GM10847 (cell line): ENCODE results near the gene AMZ1.

Experiments
- POLR2A ChIP-seq: IDR thresholded peaks from 2 replicates; pipeline ENCODE4 v1.6.1; 2011; ENCODE audit not compliant: insufficient read length; ENCODE audit errors: extremely low read depth

AMZ1 gene

GRCh38 chr7:2670720-2671391 lies 17.1 kb upstream of the AMZ1 start:
- TF ChIP-seq POLR2A, result no peak

- no peak for TF ChIP-seq POLR2A
Measured at GRCh38 chr7:2673934-2674333, 14.1 kb upstream of the AMZ1 start.

DNA sequence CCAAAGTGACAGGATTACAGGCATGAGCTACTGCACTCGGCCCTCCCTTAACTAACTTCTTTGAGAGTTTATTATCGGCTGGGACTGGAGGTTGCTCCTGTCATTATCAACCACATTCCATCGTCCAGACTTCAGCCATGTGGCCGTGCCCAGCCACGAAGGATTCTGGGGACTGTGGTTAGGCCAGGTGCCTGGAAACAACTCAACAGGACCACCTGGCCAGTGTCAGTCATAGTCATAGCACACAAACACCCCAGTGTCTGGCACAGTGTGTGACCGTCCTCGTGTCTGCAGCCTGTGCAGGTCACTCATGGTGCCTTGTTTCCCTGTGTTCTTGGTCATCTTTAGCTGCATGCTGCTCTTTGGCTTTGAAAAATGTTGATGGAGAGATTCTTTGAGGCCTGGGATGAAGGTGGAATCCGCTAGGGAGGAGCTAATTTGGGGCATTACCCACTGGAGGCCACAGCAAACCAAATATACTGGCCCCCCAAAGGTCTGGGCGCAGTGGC lies 12.7 kb upstream of the AMZ1 start:
- TF ChIP-seq POLR2A, result no peak

DNA sequence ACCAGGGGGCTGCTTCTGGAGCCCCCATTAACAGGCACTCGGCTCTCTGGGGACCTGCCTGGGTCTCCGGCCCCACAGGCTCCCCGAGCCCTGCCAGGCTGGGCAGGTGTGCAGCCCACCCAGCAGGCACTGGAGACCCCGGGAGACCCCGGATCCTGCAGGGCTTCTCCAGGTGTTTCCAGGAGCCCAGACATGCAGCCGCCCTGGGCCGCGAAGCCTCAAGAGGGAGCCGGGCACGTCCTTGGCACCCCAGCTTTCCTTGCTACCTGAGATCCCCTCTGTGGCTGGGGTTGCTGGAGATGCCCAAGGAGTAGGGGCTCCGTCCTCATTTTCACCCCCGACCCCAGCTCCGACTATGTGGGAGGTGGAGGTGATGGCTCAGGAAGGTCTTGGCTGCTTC lies 7.7 kb upstream of the AMZ1 start:
- TF ChIP-seq POLR2A, result no peak

DNA sequence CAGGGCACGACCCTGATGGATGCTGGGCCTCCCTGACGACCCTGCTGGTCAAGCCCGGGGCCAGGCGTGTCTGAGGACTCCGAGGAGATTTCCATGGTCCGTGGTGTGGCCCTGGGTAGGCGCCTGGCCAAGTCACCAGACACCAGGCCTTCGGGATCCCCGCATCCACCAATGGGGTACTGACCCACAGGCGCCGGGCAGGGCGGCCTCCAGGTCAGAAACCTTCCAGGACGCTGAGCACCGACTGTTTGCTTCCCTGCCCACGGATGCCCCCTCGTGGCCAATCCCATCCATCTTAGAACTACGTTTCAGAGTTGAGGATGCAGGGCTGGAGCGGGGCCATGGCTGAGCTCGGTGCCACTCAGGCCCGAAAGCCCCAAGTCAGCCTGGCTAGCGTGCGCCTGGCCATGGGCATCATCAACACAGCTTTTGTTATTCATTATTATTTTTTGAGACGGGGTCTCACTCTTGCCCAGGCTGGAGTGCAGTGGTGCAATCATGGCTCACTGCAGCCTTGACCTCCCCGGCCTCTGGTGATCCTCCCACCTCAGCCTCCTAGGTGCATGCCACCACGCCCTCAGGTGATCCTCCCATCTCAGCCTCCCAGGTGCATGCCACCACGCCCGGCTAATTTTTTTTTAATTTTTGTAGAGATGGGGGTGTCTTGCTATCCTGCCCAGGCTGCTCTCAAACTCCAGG lies 7.1 kb upstream of the AMZ1 start:
- no peak for TF ChIP-seq POLR2A

DNA sequence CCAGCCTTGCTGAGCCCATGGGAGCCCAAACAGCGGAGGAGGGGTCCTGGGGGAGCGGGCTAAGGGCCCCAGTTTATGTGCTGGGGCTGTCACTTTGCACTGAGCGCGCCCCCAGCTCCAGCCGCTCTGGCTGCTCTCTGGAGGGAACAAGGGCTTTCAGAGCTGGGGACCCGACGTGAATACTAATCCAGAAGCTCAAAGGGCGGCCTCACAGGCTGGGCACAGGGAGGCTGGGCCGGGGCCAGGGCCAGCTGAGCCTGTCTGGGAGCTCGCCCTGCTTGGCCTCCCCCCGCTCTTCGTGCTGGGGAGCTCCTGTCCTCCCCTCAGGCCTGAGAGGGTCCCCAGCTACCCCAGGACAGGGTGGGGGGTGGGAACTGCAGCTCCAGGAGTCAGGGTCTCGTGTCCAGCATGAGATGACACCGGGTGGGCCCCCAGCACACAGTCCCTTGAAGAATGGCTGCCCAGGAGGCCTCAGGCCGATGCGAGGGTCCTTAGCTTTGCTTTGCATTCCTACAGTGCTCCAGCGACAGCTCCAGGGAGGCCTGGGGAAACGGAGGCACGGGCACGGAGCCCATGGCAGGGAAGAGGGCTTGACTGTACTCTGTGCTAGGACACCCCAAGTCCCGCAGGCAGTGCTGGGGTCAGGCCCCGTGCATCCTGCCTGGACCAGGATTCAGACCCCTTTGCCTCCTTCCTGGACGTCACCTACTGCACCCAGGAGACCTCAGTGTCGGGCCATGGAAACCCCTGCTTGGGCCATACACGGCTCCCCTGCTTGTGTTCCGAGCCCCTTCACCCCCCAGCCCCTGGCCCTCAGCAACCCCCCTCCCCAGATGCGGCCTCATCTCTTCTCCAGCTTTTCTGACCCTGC lies 5.8 kb upstream of the AMZ1 start:
- no peak for TF ChIP-seq POLR2A

GRCh38 chr7:2684501-2684900 lies 3.5 kb upstream of the AMZ1 start:
- no peak for TF ChIP-seq POLR2A

DNA sequence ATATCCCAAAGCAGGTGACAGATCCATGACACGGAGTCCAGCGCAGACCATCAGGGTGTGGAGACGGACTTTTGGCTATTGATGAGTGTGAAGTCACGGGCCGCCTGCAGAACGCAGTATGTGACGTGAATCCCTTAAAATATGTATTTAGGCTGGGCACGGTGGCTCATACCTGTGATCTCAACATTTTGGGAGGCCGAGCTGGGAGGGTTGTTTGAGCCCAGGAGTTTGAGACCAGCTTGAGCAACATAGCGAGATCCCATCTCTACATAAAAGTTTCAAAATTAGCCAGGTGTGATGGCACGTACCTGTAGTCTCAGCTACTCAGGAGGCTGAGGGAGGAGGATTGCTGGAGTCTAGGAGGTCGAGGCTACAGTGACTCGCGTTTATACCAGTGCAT lies 1.9 kb upstream of the AMZ1 start:
- no peak for TF ChIP-seq POLR2A

GRCh38 chr7:2687338-2687869 lies 598 bp upstream of the AMZ1 start:
- TF ChIP-seq POLR2A, result no peak

- no peak for TF ChIP-seq POLR2A
Measured at GRCh38 chr7:2688409-2689342, 674 bp downstream of the AMZ1 start.

DNA sequence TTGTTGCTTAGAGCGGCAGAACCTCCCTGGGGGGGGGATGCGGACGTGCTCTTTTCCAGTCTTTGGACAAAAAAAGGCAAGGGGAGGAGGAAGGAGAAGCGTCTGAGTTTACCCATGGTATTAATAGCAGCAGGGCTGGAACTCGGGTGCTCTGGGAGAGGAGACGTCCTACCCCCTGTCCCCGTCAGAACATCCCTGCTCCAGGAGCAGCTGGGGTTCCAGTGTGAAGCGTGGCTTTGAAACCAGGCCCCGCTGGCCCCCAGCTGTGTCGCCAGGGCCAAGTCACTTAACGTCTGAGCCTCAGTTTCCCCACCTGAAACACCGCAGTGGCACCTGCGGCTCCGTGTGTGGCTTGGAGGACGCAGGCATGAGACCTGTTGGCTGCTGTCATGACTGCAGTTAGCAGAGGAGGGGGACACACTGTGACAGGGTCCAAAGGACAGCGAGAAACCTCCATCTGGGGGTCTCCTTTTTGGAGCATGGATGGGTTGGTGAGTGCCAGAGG lies 1.4 kb downstream of the AMZ1 start:
- TF ChIP-seq POLR2A, result no peak

DNA sequence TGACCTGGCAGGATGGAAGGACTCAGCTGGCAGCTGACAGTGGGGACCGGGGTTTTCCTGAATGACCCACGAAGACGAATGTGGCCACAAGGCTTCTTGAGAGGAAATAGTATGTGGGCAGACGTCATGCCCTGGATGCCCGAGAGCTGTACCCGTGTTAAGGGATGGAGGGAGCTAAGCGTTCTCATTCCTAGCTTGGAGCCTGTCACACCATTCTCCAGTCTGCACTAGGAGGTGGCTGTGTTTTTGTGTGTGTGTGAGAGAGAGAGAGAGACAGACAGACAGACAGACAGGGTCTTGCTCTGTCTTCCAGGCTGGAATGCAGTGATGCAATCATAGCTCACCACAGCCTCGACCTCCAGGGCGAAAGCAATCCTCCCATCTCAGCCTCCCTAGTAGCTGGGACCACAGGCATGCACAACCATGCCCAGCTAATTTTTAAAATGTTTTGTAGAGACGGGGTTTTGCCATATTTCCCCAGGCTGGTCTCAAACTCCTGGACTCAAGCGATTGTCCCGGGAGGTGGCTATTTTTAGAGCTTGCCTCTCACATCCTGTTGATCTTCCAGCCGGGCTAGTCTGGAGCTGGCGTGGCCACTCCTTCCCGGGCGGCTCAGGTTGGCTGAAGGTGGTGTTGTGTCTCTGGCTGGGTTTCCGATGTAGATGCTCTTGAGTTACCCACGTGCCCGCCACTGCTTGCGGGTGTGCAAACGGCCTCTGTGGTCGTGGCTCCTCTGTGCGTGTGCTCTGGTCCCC lies 2.1 kb downstream of the AMZ1 start:
- TF ChIP-seq POLR2A, result no peak

DNA sequence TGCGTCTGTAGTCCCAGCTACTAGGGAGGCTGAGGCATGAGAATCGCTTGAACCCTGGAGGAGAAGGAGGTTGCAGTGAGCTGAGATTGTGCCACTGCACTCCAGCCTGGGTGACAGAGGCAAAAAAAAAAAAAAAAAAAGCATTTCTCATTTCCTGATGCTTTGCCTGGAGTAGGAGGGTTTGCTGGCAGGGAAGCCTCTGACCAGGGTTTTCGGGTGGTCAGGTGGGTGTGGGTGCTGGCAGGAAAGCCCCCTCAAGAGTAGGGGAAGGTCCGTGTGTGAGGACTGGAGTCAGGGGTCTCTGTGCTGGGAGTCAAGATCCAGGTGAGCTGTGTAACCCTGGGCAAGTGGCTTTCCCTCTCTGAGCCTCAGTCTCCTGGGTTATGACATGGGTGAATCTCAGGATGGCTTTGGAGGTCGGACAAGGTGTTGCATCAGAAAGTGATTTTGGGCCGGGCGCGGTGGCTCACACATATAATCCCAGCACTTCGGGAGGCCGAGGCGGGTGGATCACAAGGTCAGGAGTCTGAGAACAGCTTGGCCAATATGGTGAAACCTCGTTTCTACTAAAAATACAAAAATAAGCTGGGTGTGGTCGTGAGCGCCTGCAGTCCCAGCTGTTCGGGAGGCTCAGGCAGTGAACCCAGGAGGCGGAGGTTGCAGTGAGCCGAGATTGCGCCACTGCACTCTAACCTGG lies 3.2 kb downstream of the AMZ1 start:
- no peak for TF ChIP-seq POLR2A
